ENCODE measurements around the gene AJAP1. TPM values are rescaled to one million over a fixed set of nuclear protein-coding genes. Genes with fewer than 3 reads are reported as not detected.

Gene AJAP1
- total RNA-seq, 1 donor from 2014 or later = 0.21 TPM

GRCh38 chr1:4786055-4786454 lies 131.6 kb downstream of the AJAP1 start:
- no peak for DNase-seq (ENCODE audit: low spot score)

GRCh38 chr1:4787551-4787950 lies 133.1 kb downstream of the AJAP1 start:
- peaks cover 3% of the 10 kb centered on the region for H3K4me1 Mint-ChIP-seq (ENCODE audit: unreplicated experiment)
- no peak for DNase-seq (ENCODE audit: low spot score)
- H3K27ac Mint-ChIP-seq (ENCODE audit: unreplicated experiment) = no peak overlapping the region
- no peaks in the 10 kb centered on the region for H3K36me3 Mint-ChIP-seq (ENCODE audit: low read depth, unreplicated experiment)
- H3K27me3 Mint-ChIP-seq (ENCODE audit: unreplicated experiment) = no peaks in the 10 kb centered on the region
- no peak overlapping the region for H3K4me3 Mint-ChIP-seq (ENCODE audit: unreplicated experiment)
- H3K9me3 Mint-ChIP-seq (ENCODE audit: unreplicated experiment) = no peaks in the 10 kb centered on the region
- TF ChIP-seq CTCF (IDR thresholded peaks at IDR 0.05; ENCODE audit: unreplicated experiment) = no peak

More at GRCh38 chr1:4786055-4786454, 131.6 kb downstream of the AJAP1 start:
- H3K4me3 Mint-ChIP-seq (ENCODE audit: unreplicated experiment) = no peak overlapping the region
- H3K4me1 Mint-ChIP-seq (ENCODE audit: unreplicated experiment) = peaks cover 3% of the 10 kb centered on the region
- no peak for TF ChIP-seq CTCF (IDR thresholded peaks at IDR 0.05; ENCODE audit: unreplicated experiment)
- H3K36me3 Mint-ChIP-seq (ENCODE audit: low read depth, unreplicated experiment) = no peaks in the 10 kb centered on the region
- no peaks in the 10 kb centered on the region for H3K9me3 Mint-ChIP-seq (ENCODE audit: unreplicated experiment)
- H3K27me3 Mint-ChIP-seq (ENCODE audit: unreplicated experiment) = no peaks in the 10 kb centered on the region
- no peak overlapping the region for H3K27ac Mint-ChIP-seq (ENCODE audit: unreplicated experiment)

DNA sequence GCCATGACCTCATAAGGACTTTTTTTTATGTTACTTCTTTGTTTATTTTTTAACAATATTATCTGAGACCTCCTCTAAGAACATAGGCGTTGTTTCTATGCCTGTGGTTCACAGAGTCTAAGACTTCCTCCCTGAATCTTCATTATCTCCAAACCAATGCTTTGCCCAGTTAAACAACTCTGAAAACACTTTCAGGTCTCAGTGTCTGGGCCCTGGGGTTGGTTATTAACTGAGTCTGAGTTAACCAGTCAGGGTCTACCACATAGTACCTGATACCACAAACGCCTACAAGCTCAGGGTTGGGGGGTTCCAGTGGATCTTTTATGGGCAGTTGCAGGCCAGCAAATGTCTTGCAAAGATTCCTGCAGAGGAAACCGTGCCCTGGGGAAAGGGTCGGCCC lies 138.2 kb downstream of the AJAP1 start:
- Mint-ChIP-seq H3K4me3 (ENCODE audit: unreplicated experiment) (no peak overlapping the region), H3K36me3 (ENCODE audit: low read depth, unreplicated experiment) (peaks cover 5% of the 10 kb centered on the region), H3K4me1 (ENCODE audit: unreplicated experiment) (peaks cover 3% of the 10 kb centered on the region), H3K9me3 (ENCODE audit: unreplicated experiment) (peaks cover 15% of the 10 kb centered on the region), H3K27ac (ENCODE audit: unreplicated experiment) (no peak overlapping the region), H3K27me3 (ENCODE audit: unreplicated experiment) (no peaks in the 10 kb centered on the region)
- no peak for DNase-seq (ENCODE audit: low spot score)
- TF ChIP-seq CTCF (IDR thresholded peaks at IDR 0.05; ENCODE audit: unreplicated experiment) = no peak

DNA sequence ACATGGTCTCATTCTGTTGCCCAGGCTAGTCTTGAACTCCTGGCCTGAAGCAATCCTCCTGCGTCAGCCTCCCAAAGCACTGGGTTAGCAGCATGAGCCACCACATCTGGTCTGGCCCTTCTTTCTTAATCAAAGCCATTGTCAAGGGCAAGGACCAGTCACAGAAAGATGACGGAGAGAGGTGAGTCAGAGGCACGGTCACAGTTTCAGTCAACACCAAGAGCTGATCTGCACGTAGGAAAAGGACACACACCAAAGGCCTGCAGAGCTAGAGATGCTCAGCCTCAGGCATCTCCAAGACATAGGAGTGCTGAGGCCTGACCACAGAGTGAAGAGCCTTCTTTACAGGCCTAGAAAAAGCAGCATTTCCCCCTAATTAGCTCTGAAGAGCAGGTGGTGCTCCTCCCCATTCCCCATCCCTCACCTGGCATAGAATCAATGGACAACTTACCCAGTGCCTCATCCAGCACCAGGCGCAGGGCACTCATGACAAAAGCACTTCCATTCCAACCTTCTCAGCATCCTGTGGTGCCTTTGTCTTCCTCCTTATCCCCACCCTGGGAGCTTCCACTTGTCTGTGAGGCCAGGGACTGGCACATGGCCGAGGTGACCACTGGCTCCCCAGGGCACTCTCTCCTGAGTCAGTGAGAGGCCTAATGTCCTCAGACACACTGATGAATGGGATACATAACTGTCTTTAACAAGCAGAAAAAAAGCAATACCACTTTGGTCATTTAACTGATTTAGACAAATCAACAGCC lies 139.8 kb downstream of the AJAP1 start:
- H3K27ac Mint-ChIP-seq (ENCODE audit: unreplicated experiment) = no peak overlapping the region
- H3K36me3 Mint-ChIP-seq (ENCODE audit: low read depth, unreplicated experiment) = peaks cover 5% of the 10 kb centered on the region
- H3K27me3 Mint-ChIP-seq (ENCODE audit: unreplicated experiment) = peaks cover 3% of the 10 kb centered on the region
- no peak overlapping the region for H3K4me3 Mint-ChIP-seq (ENCODE audit: unreplicated experiment)
- H3K4me1 Mint-ChIP-seq (ENCODE audit: unreplicated experiment) = peaks cover 3% of the 10 kb centered on the region
- H3K9me3 Mint-ChIP-seq (ENCODE audit: unreplicated experiment) = peaks cover 23% of the 10 kb centered on the region
- no peak for DNase-seq (ENCODE audit: low spot score)
- no peak for TF ChIP-seq CTCF (IDR thresholded peaks at IDR 0.05; ENCODE audit: unreplicated experiment)
